GOT3 (cell line): ENCODE results near the gene ENTHD1.
"Not testable (repeated sequence)": the region's sequence is repeated elsewhere in the genome, so short reads cannot be mapped to it uniquely, and the experiment has no call there.

Source experiments
- DNase-seq: peaks from one replicate; lab custom pipeline; 2025; ENCODE audit warnings: mixed read lengths; lab: John Stamatoyannopoulos, UW

The ENTHD1 gene

DNA sequence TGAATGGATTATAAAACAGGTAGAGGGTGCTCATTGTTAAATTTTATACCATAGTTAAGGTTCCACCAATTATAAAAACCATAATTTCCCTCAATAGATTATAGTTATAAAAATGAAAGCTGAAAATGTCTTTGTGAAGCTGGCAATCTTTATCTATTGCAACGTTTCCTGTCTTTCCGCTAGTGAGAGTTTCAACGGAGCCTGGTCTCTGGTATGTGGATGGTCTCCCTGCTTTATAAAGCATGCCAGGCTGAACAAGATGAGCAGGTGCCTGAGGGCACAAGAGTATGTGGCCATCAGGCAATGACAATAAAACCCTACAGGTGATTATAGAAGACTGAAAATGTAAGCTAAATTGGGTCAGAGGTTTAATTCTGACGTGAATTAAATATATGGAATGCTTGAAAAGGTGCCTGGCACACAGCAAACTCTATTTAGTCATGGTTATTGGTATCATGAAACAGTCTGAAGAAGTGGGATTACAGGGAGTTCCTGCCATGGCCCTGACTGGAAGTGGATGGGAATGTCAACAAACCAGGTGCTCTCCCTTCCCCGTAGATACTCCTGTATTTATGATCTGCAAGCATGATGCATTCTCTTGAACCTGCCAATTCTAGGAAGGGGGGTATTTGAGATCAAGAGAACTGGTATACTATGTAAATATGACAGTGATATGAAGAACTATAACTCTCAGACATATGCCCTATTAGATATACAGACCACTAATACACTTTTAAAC lies 115.7 kb downstream of the ENTHD1 start:
- no peak for DNase-seq

DNA sequence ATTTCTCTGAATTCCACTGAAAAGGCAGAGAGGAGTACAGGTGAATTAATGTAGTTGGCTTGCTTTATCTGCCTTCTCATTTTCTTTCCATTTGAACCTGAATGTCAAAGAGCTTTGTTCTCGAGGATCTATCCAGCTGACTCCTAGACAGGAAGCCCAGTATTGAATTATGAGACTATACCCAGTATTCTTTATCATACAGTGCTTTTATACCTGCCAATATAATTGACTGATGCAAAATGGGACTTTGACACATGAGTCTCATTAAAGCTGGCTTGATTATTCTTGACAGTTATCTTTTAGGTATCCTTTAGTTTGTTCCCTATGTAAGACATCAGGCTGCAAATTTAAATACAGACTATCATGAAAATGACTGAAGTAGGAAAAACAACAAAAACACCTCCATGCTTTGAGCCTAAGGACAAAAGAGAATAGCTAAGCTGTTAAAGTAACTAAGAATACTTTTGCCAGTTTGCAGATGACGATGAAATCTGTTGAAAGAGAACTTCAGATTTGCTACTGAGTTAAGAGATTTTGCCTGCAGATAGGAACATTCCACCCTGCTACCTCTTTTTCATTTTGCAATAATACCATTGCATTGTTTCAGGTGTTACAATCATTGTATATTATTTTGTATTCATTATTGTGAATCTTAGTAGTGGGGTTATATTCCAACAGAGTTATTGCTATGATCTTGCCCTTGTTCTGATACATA lies 117.1 kb downstream of the ENTHD1 start:
- DNase-seq = no peak

DNA sequence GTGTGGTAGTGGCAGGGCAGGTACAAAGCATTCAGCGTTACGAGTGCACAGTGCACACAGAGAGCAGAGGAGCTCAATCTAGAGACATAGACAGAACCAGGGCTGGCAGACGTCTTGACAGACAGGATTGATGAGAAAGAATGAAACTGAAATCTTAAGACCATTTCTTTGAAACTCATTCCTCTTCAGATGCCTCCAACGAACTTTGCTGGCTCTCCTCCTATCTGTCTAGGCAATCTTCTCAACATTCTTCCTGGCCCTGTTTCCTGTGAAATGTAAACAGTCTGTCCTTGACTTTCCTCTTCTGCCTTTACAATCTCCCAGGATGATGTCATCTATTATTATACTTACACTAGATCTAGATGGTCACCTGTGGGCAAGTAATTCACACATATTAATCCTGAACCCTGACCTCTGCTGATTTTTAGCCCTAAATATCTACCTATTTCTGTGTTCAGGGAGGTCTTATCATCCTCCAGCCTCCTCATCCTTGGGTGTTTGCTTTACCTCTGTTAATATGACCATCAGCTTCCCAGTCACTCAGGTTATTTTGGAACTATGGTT lies 119.5 kb downstream of the ENTHD1 start:
- no peak for DNase-seq

DNA sequence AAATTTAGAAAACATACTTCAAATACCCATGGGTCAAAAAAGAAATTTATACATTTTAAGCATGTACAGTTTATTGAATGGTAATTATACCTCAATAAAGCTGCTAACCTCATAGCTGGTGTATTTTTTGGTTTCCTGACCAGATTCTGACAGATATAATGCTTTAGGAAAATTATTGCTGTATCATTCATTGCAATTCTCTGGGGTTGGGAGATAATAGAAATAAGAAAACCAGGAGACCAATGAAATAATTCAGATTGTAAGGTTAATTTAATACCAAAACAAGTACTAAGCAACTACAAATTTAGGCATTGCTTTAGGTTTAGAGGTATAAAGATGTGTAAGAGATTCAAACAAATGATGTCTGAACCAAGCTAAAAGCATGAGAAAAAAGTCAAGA lies 120.1 kb downstream of the ENTHD1 start:
- DNase-seq = no peak

DNA sequence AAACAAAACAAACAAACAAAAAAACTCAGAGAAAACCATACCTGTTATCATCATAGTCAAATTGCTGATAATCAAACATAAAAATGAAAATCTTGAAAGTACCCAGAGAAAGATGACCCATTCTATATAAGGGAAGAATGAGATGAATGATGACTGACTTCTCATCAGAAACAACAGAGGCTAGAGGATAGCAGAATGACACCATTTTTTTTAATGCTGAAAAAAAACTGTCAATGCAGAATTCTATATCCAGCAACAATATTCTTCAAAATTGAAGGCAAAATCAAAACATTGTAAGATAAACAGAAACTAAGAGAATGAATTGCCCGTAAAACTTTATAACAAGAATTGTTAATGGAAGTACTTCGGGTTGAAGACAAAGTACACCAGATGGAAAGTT lies 122.1 kb downstream of the ENTHD1 start:
- no peak for DNase-seq

DNA sequence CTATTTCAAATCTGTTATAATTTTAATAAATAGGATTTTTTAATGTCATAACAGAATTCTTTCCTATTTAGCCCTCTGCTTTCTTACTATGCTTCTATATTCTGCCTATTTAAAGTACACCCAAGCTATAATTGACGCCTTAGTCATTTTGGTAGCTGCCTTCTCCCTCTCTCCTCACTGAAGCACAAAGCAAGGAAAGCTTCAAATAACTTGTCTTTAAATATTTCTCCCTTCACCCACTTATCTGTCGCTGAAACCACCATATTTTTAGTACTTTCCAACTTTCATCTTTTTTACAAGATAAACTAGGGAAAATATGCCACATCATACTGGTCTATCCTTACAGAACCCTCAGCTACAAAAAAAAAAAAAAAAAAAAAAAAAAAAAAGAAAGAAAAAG lies 127.9 kb downstream of the ENTHD1 start:
- no peak for DNase-seq

DNA sequence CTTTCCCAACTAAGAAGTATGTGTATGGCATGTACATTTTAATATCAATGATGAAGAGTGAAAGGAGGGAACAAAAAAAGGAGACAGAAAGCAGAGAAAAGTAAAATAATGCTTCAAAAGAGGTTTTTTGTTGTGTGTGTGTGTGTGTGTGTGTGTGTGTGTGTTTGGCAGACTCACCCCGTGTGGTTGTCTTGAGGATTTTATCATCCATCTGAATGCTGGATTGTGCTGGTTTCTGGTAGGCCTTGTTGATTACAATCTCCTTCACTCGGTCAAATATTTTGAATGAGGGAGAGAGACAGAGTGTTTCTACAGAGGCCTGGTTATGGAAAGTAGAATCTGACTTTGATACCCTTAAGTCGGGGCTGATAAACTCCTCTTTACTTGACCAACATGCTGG lies 128.5 kb downstream of the ENTHD1 start:
- DNase-seq = no peak

DNA sequence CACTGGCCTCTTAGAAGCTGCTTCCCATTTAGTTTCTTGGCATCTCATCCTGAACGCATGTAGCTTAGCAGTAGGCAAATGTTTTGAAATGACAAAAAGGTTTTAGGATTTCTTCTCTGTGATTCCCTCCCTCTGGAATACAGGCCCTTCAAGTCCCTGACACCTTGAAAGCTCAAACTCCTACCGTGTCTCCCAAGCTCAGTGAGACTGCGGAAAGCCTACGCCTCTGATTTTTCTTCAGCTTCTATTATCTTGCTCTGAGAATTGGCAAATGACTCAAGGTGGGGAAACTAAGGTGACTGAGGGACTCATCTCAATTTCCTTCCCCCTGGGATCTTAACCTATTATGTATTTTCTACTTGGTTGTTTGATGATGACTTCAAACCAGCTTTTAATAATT lies 130.3 kb downstream of the ENTHD1 start:
- DNase-seq = no peak

DNA sequence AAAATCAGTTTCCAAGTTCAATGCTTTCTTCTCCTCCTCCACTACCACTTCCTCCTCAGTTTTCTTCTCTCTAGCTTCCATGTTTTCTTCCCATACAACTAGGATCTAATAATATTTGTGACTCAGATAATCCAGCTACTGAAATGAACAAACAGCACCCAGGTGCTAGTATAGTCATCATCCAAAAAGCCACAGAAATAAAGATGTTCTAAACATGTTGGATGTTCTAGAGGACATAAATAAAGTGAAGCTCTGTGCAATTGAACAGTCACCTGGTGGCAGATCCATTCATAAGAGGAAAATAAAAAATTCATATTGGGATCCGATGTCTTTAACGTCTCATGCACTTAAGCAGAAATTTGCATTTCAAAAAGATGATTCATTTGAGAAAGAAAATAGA lies 142.8 kb downstream of the ENTHD1 start:
- no peak for DNase-seq

DNA sequence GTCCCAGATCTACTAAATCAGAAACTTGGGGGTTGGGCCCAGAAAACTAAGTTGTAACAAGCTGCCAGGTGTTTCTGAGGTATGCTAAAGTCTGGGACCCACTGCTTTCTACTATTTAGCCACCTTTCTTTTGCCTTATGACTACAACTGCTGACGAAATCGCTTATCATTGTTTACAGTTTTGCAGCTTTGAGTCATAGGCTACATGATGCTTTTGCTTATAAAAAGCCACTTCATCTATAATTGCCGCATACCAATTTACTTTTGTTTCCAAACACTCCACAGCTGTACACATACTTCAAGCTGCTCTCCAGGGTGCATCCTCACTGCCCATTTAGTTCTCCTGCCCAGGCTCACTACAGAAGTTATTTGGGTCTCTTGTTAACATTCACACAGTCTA lies 144.7 kb downstream of the ENTHD1 start:
- no peak for DNase-seq

DNA sequence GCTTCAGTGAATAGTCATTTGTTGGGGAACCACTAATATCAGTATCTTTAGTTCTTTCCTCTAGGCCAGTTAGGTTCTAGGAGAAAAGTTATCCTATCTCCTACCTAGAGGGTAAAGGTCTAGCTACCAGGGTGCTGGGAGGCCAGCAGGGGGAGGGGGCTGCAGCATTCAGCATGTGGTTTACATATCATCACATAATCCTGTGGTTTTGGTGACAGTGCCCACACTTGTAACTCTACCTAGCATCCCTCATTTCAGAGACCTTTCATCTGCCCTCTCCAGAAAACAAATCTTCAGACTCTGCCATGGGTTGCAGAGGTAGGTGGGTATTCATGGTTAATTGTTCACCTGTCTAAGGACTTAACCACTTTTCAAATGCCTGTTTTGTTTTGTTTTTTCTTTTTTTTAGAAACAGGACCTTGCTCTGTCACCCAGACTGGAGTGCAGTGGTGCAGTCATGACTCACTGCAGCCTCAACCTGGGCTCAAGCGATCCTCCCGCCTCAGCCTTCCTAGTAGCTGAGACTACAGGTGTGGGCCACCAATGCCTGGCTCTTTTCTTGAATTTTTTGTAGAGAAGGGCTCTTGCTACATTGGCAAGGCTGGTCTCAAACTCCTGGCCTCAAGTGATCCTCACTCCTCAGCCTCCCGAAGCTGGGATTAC lies 146.8 kb downstream of the ENTHD1 start:
- no peak for DNase-seq

DNA sequence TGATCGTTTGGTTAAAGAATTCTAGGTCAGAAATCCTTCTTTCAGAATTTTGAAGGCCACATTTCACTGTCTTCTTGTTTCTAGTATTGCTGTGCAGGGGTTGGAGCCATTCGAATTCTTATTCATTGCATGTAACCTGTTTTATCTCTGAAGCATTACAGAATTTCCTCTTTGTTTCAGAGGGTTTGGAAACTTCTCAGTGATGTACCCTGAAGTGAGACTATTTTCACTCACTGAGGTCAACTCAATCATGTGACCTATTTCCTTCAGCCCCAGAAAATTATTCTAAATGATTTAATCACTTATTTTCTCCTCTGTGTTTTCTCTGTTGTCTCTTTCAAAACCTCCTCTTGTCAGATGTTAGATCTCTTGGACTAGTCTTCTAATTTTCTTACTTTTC lies 147.8 kb downstream of the ENTHD1 start:
- DNase-seq = no peak

DNA sequence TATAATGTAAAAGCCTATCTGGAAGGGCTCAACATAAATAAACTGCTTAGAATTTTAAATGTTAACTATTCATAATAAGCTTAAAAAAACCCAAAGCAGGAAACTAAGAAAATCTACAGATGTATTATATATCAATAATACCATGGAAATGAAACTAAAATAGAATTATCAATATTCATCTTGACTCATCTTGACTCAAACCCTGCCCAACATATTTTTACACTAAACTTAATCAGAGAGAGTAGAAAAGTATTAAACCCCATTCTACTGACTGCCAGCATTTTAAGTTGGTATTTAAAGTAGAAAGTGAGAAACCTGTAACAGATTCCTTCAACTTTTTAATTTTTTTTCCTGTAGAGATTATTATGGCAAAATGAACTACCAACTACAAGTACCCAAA lies 149.2 kb downstream of the ENTHD1 start:
- no peak for DNase-seq

DNA sequence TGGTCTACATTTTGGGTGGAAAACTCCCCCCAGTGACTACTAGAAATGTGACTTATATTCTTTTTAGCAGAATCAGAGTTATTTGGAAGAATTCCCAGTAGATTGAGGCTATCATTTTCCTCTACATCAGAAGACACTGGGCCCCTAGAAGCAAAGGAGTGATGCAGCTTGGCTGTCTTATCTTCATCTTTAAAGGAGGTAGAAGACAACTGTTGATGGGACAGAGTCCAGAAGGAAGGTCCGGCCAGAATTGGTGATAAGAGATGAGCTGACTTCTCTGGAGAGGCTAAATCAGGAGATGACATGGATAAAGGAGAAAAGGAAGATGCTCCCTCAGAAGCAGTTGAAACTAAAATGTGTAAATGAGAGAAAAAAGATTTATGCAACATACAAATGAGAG lies 149.6 kb downstream of the ENTHD1 start:
- DNase-seq = no peak

DNA sequence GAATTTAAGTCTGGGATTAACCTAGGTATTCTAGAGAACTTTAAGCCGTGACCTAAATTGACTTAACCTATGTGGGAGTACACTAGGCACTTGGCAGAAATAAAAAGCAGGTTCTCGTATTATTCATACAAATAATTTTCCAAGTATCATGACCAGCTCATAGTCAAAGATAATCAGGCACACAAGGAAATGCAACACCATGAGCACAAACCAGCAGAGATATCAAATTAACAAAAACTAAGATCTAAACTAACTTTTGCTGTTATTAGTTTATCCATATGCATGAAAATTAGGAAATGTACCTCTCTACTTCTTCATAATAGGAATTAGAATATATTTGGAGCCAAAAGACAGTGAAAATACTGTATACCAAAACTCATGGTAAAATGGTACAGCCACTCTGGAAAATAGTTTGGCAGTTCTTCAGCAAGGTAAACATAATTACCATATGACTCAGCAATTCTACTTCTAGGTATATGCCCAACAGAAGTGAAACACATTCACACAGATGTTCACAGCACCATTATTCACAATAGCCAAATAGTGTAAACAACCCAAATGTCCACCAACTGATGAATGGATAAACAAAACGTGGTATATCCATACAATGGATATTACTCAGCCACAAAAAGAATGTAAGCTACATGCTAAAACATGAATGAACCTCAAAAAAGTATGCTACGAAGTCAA lies 154.1 kb downstream of the ENTHD1 start:
- no peak for DNase-seq

DNA sequence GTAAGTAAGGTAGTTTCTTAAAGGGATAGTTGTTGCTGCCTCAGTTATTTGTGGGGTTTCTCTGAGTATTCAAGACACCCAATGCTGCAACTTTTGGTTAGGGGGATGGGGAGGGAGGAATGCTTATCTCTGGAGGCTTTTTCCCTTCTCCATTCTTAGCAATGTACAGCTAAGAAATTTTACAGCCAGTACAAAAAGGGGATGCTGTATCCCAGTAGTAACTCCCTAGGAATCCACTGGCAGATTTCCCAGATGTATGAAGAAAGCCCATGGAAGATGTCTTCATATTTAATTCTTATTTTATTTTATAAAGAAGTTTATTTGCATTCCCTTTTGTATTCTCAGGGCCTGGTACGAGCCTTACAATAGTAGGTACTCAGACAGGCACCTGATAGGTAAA lies 154.8 kb downstream of the ENTHD1 start:
- no peak for DNase-seq

DNA sequence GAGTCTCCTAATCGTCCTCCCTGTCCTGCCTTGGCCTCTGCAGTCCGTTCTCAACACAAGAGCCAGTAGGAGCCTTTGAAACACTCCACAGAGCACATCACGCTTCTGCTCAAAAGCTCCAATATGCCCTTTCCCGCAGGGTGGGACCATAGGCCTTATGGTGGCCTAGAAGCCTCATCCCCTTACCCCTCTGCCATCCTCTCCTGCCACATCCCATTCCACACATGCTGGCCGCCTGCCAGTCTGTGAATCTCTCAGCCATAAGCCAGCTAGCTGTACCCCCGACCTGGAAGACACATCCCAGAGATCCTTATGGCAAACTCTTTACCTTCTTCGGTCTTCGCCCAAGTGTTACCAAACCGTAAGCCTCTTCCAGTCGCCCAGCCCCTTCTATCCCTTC lies 157.8 kb downstream of the ENTHD1 start:
- no peak for DNase-seq

DNA sequence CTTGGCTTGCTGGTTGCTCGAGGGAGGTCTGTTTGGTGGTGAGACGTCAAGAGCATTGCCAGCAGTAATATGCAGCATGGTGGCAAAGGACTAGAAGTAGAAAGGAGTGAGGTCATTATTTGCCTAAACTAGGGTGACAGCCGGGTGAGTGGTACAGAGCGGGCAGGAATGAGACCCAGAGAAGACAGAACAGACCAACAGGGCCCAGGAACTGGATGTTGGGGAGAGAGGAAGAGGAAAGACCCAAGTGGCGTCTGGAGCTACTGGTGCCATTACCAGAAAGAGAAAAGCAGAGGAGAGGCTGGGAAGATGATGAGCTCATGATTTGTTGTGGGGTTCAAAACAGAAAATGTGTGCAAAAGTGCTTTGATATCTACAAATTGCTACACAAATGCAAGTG lies 158.7 kb downstream of the ENTHD1 start:
- DNase-seq = no peak

DNA sequence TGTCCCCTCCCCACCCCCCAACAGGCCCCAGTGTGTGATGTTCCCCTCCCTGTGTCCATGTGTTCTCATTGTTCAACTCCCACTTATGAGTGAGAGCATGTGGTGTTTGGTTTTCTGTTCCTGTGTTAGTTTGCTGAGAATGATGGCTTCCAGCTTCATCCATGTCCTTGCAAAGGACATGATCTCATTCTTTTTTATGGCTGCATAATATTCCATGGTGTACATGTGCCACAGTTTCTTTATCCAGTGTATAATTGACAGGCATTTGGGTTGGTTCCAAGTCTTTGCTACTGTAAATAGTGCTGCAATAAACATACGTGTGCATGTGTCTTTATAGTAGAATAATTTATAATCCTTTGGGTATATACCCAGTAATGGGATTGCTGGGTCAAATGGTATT lies 159.5 kb downstream of the ENTHD1 start:
- DNase-seq = not testable (repeated sequence)

DNA sequence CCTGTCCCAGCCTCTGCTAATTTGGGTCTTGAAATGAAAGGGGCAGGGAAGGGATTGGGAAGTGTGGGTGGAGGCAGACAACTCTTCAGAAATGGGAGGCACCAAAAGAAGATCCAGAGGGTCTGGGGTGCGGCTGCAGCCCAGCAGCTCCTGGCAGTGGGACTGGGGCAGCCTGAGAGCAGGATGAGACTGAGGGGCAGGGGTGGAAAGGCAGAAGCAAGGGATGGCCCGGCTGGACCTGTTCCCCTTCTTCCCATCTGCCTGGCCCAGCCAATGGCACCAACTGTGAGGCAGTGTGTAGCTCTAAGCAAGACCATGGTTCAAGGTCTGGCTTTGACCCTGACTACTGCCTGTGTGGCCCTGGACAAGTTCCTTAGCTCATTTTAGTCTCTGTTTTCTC lies 160.4 kb downstream of the ENTHD1 start:
- DNase-seq = no peak

DNA sequence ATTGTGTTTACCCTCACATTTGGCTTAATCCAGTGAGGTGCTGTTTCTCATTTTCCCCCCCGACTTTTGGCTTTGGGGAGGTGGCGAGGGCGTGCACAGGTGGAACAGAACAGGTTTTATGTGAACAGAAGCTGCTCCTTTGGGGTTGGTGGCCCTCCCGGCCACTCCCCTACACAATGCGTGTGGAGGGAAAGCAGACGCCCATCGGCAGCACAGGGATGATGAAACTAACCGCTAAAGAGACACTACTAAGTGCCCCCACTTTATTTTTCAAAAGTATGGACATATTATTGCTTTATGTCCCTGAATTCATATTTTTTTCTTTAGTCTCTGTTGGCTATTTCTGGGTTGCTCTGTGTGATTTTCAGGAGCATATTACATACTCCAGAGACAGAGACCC lies 160.9 kb downstream of the ENTHD1 start:
- no peak for DNase-seq

DNA sequence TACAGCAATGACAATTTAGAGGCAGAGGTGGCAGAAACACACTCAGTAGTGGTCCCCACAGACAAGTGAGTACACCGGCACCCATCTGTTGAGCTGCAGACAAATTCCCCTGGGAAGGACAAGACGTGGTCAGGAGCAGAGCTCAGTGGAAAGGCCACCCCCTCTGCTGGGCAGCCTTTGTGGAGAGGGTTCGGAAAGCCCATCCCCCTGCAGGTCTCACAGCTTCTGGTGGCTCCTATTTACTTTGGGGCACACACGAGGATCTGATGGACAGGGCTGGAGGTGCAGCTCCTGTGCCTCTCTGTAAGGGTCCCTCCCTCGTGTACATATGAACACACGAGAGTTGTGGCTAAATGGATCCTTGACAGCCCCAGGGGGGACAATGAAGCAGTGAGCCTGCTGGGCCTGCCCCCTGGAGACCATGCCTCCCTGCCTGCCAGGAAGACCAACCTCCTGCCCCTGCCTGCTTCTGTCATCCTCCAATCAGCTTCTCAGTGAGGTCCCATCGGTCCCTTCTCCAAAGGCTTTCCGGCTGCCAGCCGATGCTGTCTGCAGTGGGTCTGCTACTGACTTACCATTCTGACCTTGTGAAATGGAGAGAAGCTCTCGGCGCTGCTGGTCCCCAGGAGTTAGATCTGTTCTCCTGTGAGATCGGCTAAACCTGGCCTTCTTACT lies 161.5 kb downstream of the ENTHD1 start:
- DNase-seq = no peak
